ENCODE results near the gene NOXA1.

The NOXA1 gene

DNA sequence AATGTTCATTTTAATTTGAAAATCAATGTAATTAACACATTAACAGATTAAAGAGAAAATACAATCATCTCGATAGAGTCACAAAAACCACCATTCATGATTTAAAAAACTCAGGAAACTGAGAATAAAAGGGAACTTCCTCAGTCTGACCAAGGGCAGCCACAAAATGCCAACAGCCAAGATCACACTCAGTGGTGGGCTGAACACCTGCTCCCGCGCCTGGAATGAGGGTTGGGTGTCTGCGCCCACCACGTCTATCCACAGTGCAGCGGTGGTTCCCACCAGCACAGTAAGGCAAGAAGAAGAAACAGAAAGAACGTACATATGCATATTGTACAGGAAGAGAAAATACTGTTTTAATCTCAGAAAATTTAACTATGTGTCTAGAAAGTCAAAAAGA is 47.6 kb downstream of the NOXA1 start:
- DNase-seq = no peak

DNA sequence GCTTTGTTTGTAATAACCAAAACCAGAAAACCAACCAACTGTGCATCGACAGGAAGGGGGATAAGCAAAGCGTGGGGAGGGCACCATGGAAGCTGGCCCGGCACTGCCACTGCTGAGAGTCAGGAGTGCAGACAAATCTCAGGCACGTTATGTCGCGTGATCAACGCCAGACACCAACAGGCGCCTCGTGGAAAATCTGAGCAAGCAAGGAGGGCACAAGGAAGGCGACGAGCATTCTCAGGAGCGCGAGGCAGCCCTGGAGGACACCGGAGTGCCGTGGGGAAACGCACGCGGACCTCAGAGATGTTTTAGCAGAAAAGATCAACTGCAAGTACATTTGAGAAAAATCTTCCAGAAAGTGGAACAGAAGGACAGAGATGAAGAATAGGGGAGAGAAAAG is 51.1 kb downstream of the NOXA1 start:
- no peak for DNase-seq

DNA sequence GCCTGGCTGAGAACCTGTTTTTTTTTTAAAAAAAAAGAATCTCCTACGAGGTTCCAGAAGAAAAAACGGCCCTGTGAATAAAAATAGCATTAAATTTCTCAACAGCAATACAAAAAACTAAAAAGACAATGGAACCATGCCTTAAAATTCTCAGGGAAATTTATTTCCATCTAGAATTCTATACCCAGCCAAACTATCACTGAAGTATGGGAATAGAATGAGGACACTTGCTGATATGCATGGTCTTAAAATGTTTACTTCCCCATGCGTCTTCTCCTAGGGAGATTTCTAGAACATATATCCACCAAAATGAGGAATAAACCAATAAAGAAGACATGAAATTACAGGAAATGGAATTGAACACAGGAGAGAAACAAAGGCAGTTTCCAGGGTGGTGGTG is 52.5 kb downstream of the NOXA1 start:
- no peak for DNase-seq

DNA sequence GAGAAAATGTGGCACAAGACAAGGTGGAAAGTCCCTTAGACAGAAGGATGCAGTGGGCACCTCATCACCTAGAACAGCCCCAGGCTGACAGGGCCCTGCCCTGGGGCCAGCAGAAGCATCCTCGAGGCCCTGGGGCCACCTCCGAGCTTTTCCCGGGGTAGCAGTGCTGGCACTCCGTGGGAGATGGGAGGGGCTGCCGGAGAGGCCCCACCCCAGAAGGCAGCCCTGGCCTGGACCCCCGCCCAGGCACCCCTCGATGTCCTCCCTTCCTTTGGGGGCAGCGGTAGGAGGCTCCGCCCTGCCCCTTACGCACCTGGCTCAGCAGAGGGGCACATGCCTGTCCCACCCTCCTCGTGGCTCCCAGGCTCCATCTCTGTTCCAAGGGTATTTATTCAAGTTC is 53.7 kb downstream of the NOXA1 start:
- no peak for DNase-seq

DNA sequence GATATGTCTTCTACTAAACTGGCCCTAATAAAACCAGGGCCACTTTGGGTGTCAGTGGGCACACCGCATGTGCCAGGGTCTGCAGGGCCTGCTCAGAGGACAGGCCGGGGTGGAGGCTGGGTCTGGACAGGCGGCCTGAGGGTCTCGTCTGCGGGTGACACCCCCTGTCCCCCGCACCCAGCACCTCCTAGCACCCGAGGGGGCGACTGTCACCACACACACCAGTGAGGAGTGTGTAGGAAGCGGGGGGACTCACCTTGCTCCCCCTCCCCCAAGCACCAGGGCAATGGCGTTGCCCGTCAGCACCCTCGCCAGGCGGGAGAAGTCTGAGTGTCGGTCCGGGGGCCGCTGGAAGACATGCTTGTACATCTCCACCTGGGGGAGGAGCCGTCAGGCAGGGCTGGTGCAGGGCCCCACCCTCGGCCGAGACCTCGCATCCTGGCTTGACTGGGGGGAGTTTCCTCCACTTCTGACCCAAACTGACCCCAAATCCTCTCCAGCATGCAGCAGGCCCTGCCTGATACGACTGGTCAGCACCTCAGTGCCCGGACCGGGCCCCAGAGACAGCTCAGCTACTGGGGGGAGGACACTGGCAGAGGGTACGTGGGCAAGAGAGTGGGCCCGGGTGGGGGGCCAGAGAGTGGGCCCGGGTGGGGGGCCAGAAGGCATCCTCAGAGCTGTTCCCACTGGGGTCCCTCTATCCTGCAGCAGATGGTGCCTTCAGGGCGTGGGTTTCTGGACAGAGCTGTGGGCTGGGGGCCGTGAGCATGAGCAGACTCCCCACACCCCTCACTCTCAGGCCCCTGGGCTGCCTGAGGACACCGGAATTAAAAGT is 54.8 kb downstream of the NOXA1 start:
- DNase-seq = no peak

DNA sequence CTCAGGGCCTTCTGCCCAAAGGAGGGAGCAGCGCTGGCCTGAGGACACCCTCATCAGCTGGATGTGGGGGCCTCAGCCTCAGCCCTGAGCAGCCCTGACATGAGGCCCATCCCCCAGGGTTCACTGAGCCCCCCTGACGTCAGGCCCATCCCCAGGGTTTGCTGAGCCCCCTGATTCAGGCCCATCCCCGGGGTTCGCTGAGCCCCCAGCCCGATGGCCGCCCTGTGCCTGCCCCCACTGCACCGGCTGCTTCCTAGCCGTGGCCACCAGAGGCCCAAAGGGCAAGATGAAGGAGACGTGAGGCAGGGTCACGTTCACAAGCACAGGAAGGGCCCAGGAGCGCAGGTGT is 55.4 kb downstream of the NOXA1 start:
- no peak for DNase-seq

DNA sequence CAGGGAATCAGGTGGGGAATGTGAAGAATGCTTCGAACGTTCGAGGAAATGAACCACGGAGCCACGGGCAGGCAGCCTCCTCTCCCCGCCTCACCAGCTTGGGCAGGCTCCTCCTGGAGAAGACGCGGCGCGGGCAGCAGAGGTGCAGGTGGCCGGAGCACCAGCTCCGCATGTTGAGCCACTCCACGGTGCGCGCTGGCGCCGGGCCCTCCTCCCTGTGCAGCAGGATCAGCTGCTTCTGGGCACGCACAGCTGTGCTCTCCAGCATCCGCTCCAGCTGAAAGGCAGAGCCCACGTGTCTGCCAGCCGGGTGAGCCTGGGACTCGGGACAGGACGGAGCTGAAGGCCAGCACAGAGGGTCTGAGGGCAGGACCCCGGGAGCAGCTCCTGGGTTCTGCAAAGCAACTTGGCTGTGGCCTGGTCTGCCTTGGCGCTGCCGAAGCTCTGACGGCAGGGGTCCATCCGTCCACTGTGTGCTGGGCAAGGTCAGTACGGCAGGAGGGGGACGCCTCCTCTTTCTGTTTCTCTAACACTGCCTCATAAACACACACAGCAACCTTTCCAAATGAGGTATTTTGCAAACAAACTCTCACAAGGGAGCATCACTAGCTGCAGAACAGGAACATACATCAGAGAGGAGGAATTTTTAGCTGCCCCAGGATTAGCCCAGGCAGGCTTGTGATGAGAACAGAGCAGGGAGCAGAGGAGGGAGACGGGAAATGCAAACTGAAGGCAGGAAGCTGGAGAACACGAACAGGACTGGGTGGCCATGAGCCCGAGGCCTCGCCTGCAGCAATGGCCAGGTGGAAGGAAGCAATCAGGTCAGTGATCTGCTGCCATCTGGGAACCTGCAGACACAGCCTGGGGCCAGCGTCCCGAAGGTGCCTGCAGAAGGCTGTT is 56.0 kb downstream of the NOXA1 start:
- DNase-seq = no peak

DNA sequence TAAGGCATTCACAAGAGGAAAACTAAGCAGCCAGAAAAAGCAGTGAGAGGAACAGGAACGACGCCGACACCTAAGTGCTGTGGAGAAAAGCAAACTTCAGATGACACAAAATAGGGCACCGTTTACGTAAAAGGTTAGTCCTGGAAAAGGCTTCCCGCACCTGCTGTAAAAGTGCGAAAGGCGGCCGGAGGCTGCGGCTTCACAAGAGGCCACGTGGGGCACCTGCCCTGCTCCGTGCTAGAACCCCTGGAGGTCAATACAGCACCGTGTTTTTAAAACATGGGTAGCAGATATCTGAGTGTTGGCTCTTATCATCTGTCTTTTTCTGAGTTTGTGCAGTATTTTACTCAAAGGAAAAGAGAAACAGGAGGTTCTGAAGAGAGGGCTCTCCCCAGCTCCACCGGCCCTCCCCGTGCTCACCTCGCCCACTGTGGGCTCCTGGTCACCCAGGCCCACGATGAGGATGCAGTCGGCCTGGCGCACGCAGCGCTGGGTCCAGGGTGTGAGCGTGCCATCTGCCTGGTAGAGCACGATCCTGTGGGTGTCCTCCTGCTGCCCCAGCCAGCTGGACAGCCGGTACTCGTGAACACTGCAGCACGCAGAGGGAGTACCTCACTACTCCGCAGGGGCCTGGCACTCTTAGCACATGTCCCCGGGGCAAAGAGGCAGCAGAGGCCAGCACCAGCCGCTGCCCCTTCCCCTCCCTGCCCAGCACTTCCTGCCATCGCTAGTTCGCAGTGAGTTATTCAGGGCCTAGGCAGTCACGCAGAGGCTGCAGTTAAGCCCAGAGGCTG is 56.9 kb downstream of the NOXA1 start:
- DNase-seq = no peak

DNA sequence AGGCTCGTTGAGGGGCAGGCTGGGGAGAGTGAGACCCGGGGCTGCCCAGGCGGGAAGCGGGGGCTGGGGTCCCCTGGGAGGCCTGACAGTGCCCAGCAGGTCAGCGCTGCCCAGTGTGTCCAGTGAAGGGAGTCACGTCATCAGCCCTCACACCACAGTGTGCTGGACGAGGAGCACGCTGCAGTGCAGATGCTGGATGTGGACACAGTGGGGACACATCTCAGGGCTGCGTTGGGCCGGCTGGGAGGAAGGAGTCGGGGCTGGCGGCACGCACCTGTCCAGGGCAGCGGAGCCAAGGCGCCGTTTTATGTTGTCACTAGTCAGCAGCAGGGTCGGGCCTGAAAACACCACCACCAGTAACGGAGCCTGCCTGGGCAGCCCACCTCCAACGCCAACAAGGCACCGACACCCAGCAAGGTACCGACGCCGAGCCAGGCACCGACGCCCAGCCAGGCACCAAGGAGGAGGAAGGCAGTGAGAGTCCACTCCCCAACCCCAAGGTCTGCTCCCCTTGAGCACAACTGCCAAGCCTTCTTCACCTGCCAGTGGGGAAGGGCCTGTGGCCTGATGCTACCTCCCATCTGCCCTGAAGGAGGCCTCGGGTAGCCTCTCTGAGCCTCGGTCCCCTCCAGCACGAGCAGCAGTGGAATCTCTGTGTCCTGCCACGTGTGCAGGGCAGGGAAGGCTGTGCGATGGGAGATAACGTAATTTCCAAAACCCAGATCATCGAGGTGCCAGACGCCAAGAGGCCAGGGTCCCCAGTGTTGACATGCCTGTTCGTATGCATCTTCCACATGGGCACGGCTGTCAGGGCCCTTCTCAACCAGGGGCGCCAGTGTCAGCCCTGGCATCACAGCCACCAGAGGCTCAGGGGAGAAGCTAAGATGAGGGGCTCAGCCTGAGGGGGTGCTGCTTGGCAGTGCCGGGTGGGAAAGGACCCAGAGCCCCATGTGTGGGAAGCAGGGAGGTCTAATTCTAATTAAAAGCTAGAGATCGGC is 57.8 kb downstream of the NOXA1 start:
- DNase-seq = no peak

DNA sequence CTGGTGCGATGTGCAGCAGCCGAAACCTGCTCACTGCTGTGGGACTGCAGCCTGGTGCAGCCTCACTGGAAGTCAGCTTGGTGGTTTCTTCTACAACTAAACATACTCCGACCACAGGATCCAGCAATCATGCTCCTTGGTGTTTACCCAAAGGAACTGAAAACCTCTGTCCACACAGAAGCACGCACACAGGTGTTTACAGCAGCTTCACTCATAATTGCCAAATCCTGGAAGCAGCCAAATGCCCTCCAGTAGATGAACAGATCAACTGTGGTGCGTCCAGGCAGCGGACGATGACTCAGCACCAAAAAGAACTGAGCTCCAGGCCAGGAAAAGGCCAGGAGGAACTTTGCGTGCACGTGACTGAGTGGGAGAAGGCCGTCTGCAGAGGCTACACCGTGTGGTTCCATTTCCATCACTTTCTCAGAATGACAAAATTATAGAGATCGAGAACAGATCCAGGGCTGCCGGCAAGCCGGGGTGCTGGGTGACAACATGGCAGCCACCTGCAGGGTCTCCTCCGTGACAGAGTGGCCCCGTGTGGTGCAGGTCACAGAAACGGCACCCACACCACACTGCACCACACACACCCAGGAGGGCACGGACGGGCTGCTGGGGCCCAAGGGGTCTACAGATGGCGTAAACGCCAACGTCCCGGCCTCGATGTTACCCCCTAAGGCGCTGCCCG is 59.0 kb downstream of the NOXA1 start:
- no peak for DNase-seq
